Hepatic stellate cell (primary cell): Measurements from ENCODE around the gene GPR146.
"Not testable (repeated sequence)": the region's sequence is repeated elsewhere in the genome, so short reads cannot be mapped to it uniquely, and the experiment has no call there.

Experiments
- DNase-seq: peaks from one replicate; pipeline ENCODE4 v3.0.0; 2011; ENCODE audit warnings: low spot score

Gene GPR146

GRCh38 chr7:1026721-1027161, 17.6 kb upstream of the GPR146 start:
- no peak for DNase-seq

GRCh38 chr7:1027242-1028043, 16.9 kb upstream of the GPR146 start:
- DNase-seq = peak; percentile 56

DNA sequence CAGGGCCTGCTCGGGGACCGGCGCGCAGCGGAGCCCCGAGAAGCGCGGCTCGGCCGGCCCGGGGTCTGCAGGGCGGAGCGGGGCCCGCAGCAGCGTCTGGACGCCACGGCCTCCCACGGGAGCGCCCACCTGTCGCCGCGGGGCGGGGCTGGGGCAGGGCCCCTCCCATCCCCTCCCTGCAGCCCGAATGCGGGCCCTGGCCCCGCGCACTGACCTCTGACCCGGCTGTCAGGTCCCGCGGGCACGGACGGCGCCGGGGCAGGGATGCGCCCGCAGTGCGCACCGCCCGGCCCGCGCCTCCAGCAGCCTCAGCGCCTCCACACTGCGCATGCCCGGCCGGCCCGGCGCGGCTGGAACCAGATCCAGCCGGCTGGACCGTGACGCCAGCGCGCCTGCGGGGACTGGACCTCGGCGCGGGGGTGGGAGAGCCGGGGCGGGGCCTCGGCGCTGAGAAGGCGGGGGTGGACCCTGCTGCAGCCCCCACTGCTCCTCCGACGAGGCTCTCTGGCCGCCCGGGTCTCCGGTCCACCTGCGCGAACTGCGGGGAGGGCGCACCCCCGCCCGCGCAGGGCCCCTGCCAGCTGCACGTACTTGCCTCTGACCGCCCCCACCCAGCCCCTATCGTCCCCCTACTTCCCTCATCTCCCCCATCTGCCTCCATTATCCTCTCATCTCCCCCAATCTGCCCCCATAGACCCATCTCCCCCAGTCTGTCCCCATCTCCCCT, 16.1 kb upstream of the GPR146 start:
- DNase-seq = peak; percentile 99

DNA sequence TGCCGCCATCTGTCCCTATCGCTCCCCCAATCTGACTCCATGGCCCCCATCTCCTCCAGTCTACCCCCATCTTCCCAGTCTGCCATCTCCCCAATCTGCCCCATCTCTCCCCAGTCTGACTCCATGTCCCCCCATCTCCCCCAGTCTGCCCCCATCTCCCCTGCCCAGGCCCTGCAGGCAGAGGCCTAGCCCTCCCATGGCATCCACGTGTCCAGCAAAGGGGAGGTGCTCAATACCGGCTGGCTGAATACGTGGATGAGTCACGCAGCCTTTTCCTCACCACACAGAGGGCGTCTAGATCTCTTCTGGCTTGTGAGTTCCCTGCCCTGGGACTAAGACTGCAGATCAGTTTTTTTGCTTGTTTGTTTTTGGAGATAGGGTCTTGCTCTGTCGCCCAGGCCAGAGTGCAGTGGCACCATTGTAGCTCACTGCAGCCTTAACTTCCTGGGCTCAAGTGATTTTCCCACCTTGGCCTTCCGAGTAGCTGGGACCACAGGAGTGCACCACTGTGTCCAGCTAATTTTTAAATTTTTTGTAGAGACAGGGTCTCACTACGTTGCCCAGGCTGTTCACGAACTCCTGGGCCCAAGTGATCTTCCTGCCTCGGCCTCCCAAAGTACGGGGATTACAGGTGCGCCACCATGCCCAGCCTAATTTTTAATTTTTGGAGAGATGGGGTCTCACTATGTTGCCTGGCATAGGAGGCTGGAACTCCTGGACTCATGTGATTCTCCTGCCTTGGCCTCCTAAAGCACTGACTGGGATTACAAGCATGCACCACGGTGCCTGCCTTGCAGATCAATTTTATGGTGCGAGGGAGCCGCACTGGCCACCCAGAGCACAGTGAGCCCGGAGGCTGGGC, 15.3 kb upstream of the GPR146 start:
- peak; percentile 99 for DNase-seq

GRCh38 chr7:1029637-1030443, 14.5 kb upstream of the GPR146 start:
- DNase-seq = no peak

DNA sequence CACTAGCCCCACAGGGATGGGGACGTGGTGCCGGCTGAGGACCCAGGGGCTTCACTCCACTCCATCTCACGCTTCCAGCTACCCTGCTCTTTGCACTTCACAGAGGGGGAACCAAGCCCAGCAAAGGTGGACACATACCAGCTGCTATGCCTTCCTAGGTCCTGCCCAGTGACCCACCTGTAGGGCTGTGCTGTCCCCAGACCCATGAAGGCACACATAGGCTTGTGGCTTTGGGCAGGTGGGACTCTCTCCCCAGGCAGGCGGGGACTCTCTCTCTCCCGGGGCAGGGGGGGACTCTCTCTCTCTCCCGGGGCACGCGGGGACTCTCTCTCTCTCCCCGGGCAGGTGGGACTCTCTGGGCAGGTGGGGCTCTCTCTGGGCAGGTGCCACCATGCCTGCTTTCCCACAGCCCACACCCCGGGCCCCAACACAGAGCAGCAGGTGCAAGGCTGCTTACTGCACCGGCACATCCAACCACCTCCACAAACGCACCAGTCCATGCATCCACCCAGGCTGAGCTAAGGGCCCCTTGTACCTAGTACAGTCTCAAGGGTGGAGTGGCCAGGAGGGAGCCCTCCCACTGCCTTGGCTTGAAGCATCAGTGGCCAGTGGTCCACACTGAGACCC, 13.8 kb upstream of the GPR146 start:
- DNase-seq = no peak

- no peak for DNase-seq
These were observed 12.5 kb upstream of the GPR146 start for GRCh38 chr7:1031716-1032455.

DNA sequence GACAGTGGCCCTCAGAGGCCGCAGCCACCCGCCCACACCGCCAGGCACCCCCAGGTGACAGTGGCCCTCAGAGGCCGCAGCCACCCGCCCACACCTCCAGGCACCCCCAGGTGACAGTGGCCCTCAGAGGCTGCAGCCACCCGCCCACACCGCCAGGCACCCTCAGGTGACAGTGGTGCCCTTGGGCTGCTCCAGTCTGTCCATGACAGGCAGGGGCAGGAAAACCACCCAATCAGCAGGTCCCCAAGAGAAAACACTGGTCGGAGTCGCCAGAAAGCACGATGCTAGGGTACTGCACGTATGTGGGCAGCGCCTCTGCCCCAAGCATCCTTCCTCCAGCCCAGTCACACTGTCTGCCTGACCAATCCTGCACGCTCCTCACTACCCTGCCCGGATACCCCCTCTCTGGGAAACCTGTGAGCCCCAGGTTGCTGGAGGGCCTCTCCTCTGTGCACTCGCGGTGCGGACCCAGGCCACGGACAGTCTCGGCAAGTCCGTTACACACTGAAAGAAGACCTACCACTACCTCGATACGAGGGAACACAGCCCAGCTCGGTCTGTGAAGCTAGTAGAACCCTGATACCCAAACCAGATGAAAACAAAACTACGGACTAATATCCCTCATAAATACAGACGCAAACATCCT, 11.7 kb upstream of the GPR146 start:
- DNase-seq = no peak

- DNase-seq = no peak
These were observed 10.7 kb upstream of the GPR146 start for GRCh38 chr7:1033546-1034145.

DNA sequence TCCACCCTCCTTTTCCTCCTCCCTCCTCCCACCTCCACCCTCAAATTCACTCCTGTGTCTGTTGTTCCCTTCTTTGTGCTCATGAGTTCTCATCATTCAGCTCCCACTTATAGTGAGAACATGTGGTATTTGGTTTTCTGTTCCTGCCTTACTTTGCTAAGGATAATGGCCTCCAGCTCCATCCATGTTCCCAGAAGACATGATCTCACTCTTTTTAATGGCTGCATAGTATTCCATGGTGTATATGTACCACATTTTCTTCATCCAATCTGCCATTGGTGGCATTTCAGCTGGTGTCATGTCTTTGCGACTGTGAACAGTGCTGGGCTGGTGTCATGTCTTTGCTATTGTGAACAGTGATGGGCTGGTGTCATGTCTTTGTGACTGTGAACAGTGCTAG, 9.6 kb upstream of the GPR146 start:
- DNase-seq = not testable (repeated sequence)

- not testable (repeated sequence) for DNase-seq
These were observed 8.0 kb upstream of the GPR146 start for GRCh38 chr7:1036164-1036928.

GRCh38 chr7:1040233-1040632, 4.1 kb upstream of the GPR146 start:
- DNase-seq = not testable (repeated sequence)

GRCh38 chr7:1040790-1041189, 3.6 kb upstream of the GPR146 start:
- peak; percentile 76 for DNase-seq

DNA sequence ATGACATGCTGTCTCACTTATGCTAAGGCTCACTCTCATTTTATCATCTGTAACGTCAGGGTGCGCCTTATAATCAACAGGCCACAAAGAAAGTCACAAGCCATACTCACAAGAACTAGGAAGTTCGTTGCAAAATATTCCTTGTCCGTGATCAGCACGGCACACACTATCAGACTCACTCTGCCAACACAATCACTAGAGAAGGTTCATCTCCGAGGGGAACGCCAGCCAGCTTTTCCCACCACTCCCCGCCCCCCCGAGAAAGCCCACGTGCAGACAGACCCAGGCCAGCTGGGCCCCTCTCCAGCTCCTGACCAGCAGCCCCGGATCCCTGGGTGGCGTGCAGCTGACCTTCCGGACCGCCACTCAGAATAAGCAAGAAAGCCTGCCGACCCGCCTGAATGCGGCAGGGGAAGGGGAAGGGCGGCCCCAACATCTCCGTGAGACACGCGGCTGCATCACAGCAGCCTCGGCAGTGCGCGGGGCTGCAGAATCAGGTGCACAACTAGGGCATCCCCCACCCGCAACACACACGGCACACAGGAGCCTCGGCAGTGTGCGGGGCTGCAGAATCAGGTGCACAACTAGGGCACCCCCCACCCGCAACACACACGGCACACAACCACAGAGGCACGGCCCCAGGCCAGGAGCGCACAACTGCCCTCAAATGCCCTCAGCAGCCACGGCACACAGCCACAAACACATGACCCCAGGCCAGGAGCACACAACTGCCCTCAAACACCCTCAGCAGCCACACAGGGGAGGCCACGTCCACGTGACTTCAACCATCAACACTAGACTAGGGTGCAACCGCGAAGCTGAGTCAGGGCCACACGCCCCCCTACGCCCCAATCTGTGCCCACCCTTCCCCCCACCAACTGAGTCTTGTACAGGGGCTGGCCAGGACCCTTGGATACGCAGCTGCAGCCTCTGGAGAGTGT, 2.5 kb upstream of the GPR146 start:
- no peak for DNase-seq

DNA sequence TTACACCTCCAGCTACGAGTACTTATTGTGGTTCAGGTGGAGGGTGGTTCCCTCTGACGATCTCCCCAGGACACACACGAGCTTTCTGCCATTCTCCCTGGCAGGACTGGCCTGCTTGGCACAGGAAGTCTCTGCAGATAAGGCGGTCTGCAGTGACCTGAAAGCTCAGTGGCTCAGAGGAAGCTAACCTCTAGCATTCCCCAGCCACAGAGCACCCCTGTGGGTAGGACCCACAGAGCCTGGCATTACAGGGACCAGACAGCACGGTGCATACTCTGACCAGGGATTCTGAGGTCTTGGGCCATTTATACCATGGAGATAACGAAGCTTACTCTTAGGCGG, 1.9 kb upstream of the GPR146 start:
- no peak for DNase-seq

- DNase-seq = no peak
These were observed 676 bp upstream of the GPR146 start for GRCh38 chr7:1043552-1044188.
